Activated CD4-positive, alpha-beta T cell treated with anti-CD3 and anti-CD28 coated beads for 36 hours (primary cell): ENCODE results near the gene KDM4C. TPM values are rescaled to one million over a fixed set of nuclear protein-coding genes. Genes with fewer than 3 reads are reported as not detected.

ENCODE experiments used
- ATAC-seq: fragments of 200-7000 bp; cut with Tn5 transposase; one replicate; pipeline ENCODE4 v1.10.0; 2021; ENCODE audit warnings: mild to moderate bottlenecking, moderate library complexity
- CTCF ChIA-PET: fragments of 350-600 bp; sonication (Branson Sonifier 250); formaldehyde crosslinking; loops from one replicate; lab custom pipeline; 2021; ENCODE audit warnings: antibody characterized with exemption; lab: Charles Lee
- POLR2A ChIA-PET: fragments of 350-600 bp; sonication (Branson Sonifier 250); formaldehyde crosslinking; loops from one replicate; lab custom pipeline; 2021; ENCODE audit warnings: antibody characterized with exemption, inconsistent platforms; lab: Charles Lee
- DNase-seq: peaks from one replicate; pipeline ENCODE4 v3.0.0-alpha.2; 2020
- H3K27ac Mint-ChIP-seq: one replicate; pipeline ENCODE4 v1.8.0; 2021; ENCODE audit warnings: mixed read lengths
- H3K27me3 Mint-ChIP-seq: one replicate; pipeline ENCODE4 v1.8.0; 2021; ENCODE audit warnings: mixed read lengths
- H3K36me3 Mint-ChIP-seq: one replicate; pipeline ENCODE4 v1.8.0; 2021; ENCODE audit warnings: low read depth, mixed read lengths
- H3K4me1 Mint-ChIP-seq: one replicate; pipeline ENCODE4 v1.8.0; 2021; ENCODE audit warnings: mixed read lengths
- H3K4me3 Mint-ChIP-seq: one replicate; pipeline ENCODE4 v1.8.0; 2021; ENCODE audit warnings: mild to moderate bottlenecking, moderate library complexity, mixed read lengths
- H3K9me3 Mint-ChIP-seq: one replicate; pipeline ENCODE4 v1.8.0; 2021; ENCODE audit warnings: low read depth, mixed read lengths
- intact Hi-C, 2 experiments: fragments of 100-400 bp; cut with DNase I in 1 of 2; cut with micrococcal nuclease in 1 of 2; formaldehyde crosslinking; loops; one replicate each; pipeline versions ENCODE4 v1.14.2 to v1.15.1; 2022 to 2024; cut with DNase I, micrococcal nuclease
- total RNA-seq, 2 experiments: library from RNA; stranded (reverse); gene quantifications; one replicate each; pipeline ENCODE4 v1.2.3, GENCODE V29; 2021

KDM4C gene
- total RNA-seq, 2 experiments from 2014 or later, result 31.7 to 33.1 TPM

GRCh38 chr9:6887051-6887450, 129.3 kb downstream of the KDM4C start:
- H3K27ac Mint-ChIP-seq, result no peak overlapping the region
- intact Hi-C loops, result no loop called here
- no peak overlapping the region for H3K4me3 Mint-ChIP-seq
- ChIA-PET CTCF (interaction anchor here (1.0 kb wide), 1 partner anchor 60 kb away, joined by 5 read pairs; no protein-coding TSS in a partner anchor), POLR2A (no interaction called here)
- H3K9me3 Mint-ChIP-seq, result no peaks in the 10 kb centered on the region
- H3K4me1 Mint-ChIP-seq, result peaks cover 14% of the 10 kb centered on the region
- ATAC-seq (no peak), DNase-seq (no peak)
- H3K36me3 Mint-ChIP-seq, result peaks cover 43% of the 10 kb centered on the region
- H3K27me3 Mint-ChIP-seq, result no peaks in the 10 kb centered on the region

- DNase-seq (no peak), ATAC-seq (no peak)
- Mint-ChIP-seq H3K4me3 (no peak overlapping the region), H3K36me3 (peaks cover 43% of the 10 kb centered on the region), H3K9me3 (no peaks in the 10 kb centered on the region), H3K27me3 (no peaks in the 10 kb centered on the region), H3K27ac (no peak overlapping the region), H3K4me1 (peaks cover 30% of the 10 kb centered on the region)
- ChIA-PET POLR2A (no interaction called here), CTCF (interaction anchor here (1.0 kb wide), 1 partner anchor 16 kb away, joined by 4 read pairs; no protein-coding TSS in a partner anchor)
- intact Hi-C loops, result no loop called here
These were observed 132.1 kb downstream of the KDM4C start for GRCh38 chr9:6889868-6890267.

GRCh38 chr9:6893350-6894131, 135.8 kb downstream of the KDM4C start:
- Mint-ChIP-seq H3K9me3 (no peaks in the 10 kb centered on the region), H3K4me3 (no peak overlapping the region), H3K27ac (no peak overlapping the region), H3K4me1 (peaks cover 49% of the 10 kb centered on the region), H3K27me3 (no peaks in the 10 kb centered on the region), H3K36me3 (peaks cover 34% of the 10 kb centered on the region)
- no peak for ATAC-seq
- POLR2A ChIA-PET, result no interaction called here
- DNase-seq, result no peak
- CTCF ChIA-PET, result no interaction called here
- intact Hi-C loops, result loop anchor here in 1 of 2 experiments (1.0 kb wide), 1 partner anchor 9 kb away; no protein-coding TSS in a partner anchor

GRCh38 chr9:6894135-6894534, 136.4 kb downstream of the KDM4C start:
- Mint-ChIP-seq H3K4me3 (no peak overlapping the region), H3K36me3 (peaks cover 35% of the 10 kb centered on the region), H3K9me3 (no peaks in the 10 kb centered on the region), H3K27me3 (no peaks in the 10 kb centered on the region), H3K27ac (no peak overlapping the region), H3K4me1 (peaks cover 53% of the 10 kb centered on the region)
- ATAC-seq (peak; percentile 79), DNase-seq (peak; percentile 31)
- CTCF ChIA-PET, result no interaction called here
- POLR2A ChIA-PET, result no interaction called here
- intact Hi-C loops, result no loop called here

GRCh38 chr9:6895754-6896153, 138.0 kb downstream of the KDM4C start:
- H3K4me1 Mint-ChIP-seq, result peaks cover 52% of the 10 kb centered on the region
- POLR2A ChIA-PET, result no interaction called here
- DNase-seq (no peak), ATAC-seq (no peak)
- intact Hi-C loops, result no loop called here
- H3K36me3 Mint-ChIP-seq, result peaks cover 25% of the 10 kb centered on the region
- H3K9me3 Mint-ChIP-seq, result no peaks in the 10 kb centered on the region
- H3K4me3 Mint-ChIP-seq, result no peak overlapping the region
- CTCF ChIA-PET, result no interaction called here
- H3K27ac Mint-ChIP-seq, result no peak overlapping the region
- H3K27me3 Mint-ChIP-seq, result no peaks in the 10 kb centered on the region

- Mint-ChIP-seq H3K27ac (no peak overlapping the region), H3K4me3 (no peak overlapping the region), H3K27me3 (no peaks in the 10 kb centered on the region), H3K4me1 (peaks cover 56% of the 10 kb centered on the region), H3K9me3 (no peaks in the 10 kb centered on the region), H3K36me3 (peaks cover 25% of the 10 kb centered on the region)
- ATAC-seq (peak; percentile 84), DNase-seq (no peak)
- CTCF ChIA-PET, result interaction anchor here (1.7 kb wide), 1 partner anchor 69 kb away, joined by 6 read pairs; no protein-coding TSS in a partner anchor
- intact Hi-C loops, result no loop called here
- POLR2A ChIA-PET, result no interaction called here
These were observed 138.8 kb downstream of the KDM4C start for GRCh38 chr9:6896562-6896961.

- Mint-ChIP-seq H3K4me1 (peaks cover 61% of the 10 kb centered on the region), H3K27ac (no peak overlapping the region), H3K36me3 (peaks cover 29% of the 10 kb centered on the region), H3K27me3 (no peaks in the 10 kb centered on the region), H3K4me3 (no peak overlapping the region), H3K9me3 (no peaks in the 10 kb centered on the region)
- DNase-seq (no peak), ATAC-seq (no peak)
- ChIA-PET CTCF (interaction anchor here (0.6 to 1.7 kb wide), 3 partner anchors 24 to 320 kb away, joined by 3 to 6 read pairs (median 4); no protein-coding TSS in a partner anchor), POLR2A (no interaction called here)
- intact Hi-C loops, result no loop called here
These were observed 139.5 kb downstream of the KDM4C start for GRCh38 chr9:6897207-6897822.

GRCh38 chr9:6897898-6898302, 140.1 kb downstream of the KDM4C start:
- ATAC-seq (no peak), DNase-seq (no peak)
- Mint-ChIP-seq H3K4me3 (no peak overlapping the region), H3K9me3 (no peaks in the 10 kb centered on the region), H3K27ac (no peak overlapping the region), H3K27me3 (no peaks in the 10 kb centered on the region), H3K4me1 (peaks cover 65% of the 10 kb centered on the region), H3K36me3 (peaks cover 33% of the 10 kb centered on the region)
- POLR2A ChIA-PET, result no interaction called here
- CTCF ChIA-PET, result interaction anchor here (0.6 to 1.7 kb wide), 3 partner anchors 25 to 320 kb away, joined by 3 to 6 read pairs (median 4); no protein-coding TSS in a partner anchor
- intact Hi-C loops, result no loop called here

GRCh38 chr9:6899274-6899673, 141.5 kb downstream of the KDM4C start:
- ChIA-PET CTCF (no interaction called here), POLR2A (no interaction called here)
- intact Hi-C loops, result no loop called here
- no peak overlapping the region for H3K27ac Mint-ChIP-seq
- H3K4me1 Mint-ChIP-seq, result peaks cover 54% of the 10 kb centered on the region
- peaks cover 26% of the 10 kb centered on the region for H3K36me3 Mint-ChIP-seq
- H3K9me3 Mint-ChIP-seq, result no peaks in the 10 kb centered on the region
- no peaks in the 10 kb centered on the region for H3K27me3 Mint-ChIP-seq
- DNase-seq (no peak), ATAC-seq (no peak)
- no peak overlapping the region for H3K4me3 Mint-ChIP-seq

GRCh38 chr9:6900440-6900883, 142.7 kb downstream of the KDM4C start:
- ATAC-seq (no peak), DNase-seq (no peak)
- ChIA-PET CTCF (interaction anchor here (1.3 kb wide), 2 partner anchors 11 to 55 kb away, joined by 3 to 4 read pairs; no protein-coding TSS in a partner anchor), POLR2A (no interaction called here)
- Mint-ChIP-seq H3K4me1 (peaks cover 47% of the 10 kb centered on the region), H3K4me3 (no peak overlapping the region), H3K9me3 (no peaks in the 10 kb centered on the region), H3K27me3 (no peaks in the 10 kb centered on the region), H3K36me3 (peaks cover 23% of the 10 kb centered on the region), H3K27ac (no peak overlapping the region)
- intact Hi-C loops, result loop anchor here in 1 of 2 experiments (10.0 kb wide), 1 partner anchor 634 kb away; no protein-coding TSS in a partner anchor

- Mint-ChIP-seq H3K27ac (peak overlapping the region; percentile 17), H3K27me3 (no peaks in the 10 kb centered on the region), H3K36me3 (peaks cover 20% of the 10 kb centered on the region), H3K4me1 (peaks cover 44% of the 10 kb centered on the region), H3K4me3 (no peak overlapping the region), H3K9me3 (no peaks in the 10 kb centered on the region)
- peak; percentile 23 for ATAC-seq
- ChIA-PET CTCF (interaction anchor here (1.3 kb wide), 2 partner anchors 12 to 54 kb away, joined by 3 to 4 read pairs; no protein-coding TSS in a partner anchor), POLR2A (no interaction called here)
- intact Hi-C loops, result loop anchor here in 1 of 2 experiments (10.0 kb wide), 1 partner anchor 634 kb away; no protein-coding TSS in a partner anchor
- DNase-seq, result no peak
These were observed 143.4 kb downstream of the KDM4C start for GRCh38 chr9:6901180-6901579.
